Lower lobe of right lung (tissue), 2 donors: ENCODE data around the gene EVI5L. TPM values are rescaled to one million over a fixed set of nuclear protein-coding genes. Genes with fewer than 3 reads are reported as not detected.
"Not testable (repeated sequence)": the region's sequence is repeated elsewhere in the genome, so short reads cannot be mapped to it uniquely, and the experiment has no call there.

Experiments
- ATAC-seq, 2 donors: fragments of 200-7000 bp; cut with Tn5 transposase; one replicate each; pipeline ENCODE4 v1.9.1; 2020 to 2022; ENCODE audit warnings: mild to moderate bottlenecking in 2 of 2, moderate library complexity in 2 of 2
- DNase-seq: peaks from one replicate; pipeline ENCODE4 v3.0.0-alpha.2; 2020
- H3K27ac ChIP-seq: fragments of 200-600 bp; one replicate; pipeline ENCODE4 v1.8.0; 2022
- H3K27me3 ChIP-seq: fragments of 200-600 bp; one replicate; pipeline ENCODE4 v1.8.0; 2022; ENCODE audit warnings: low read depth
- H3K36me3 ChIP-seq: fragments of 200-600 bp; one replicate; pipeline ENCODE4 v1.8.0; 2022; ENCODE audit warnings: mild to moderate bottlenecking
- H3K4me1 ChIP-seq: fragments of 200-600 bp; one replicate; pipeline ENCODE4 v1.8.0; 2022
- H3K4me3 ChIP-seq: fragments of 200-600 bp; one replicate; pipeline ENCODE4 v1.8.0; 2022; ENCODE audit warnings: mild to moderate bottlenecking
- H3K9me3 ChIP-seq: fragments of 200-600 bp; one replicate; pipeline ENCODE4 v1.8.0; 2022
- CTCF ChIP-seq: fragments of 200-600 bp; IDR thresholded peaks from one replicate; pipeline ENCODE4 v1.8.0; 2022; ENCODE audit warnings: antibody characterized with exemption, mild to moderate bottlenecking
- intact Hi-C: fragments of 100-400 bp; cut with DNase I; formaldehyde crosslinking; loops from one replicate; pipeline ENCODE4 v1.11.0; 2022
- total RNA-seq: library from RNA; stranded (reverse); fragmentation: NEBNext Ultra II Directional; extraction: Animal tissue kit (Norgen Biotek cat#: 25700); gene quantifications from one replicate; pipeline ENCODE4 v1.2.1, GENCODE V29; 2021
- donor health status: DM: no; HTN: yes; CAD: no; lungs with severe emphysema.

EVI5L gene
- total RNA-seq, 1 donor from 2014 or later: 11.7 TPM

GRCh38 chr19:7857727-7858108, 27.7 kb downstream of the EVI5L start:
- Histone ChIP-seq H3K36me3 (no peaks in the 10 kb centered on the region), H3K27me3 (peaks cover 13% of the 10 kb centered on the region), H3K4me1 (peaks cover 18% of the 10 kb centered on the region), H3K4me3 (no peak overlapping the region), H3K27ac (no peak overlapping the region), H3K9me3 (no peaks in the 10 kb centered on the region)
- DNase-seq: no peak
- ATAC-seq: no peak
- intact Hi-C loops: no loop called here
- no peak for TF ChIP-seq CTCF

- no peaks in the 10 kb centered on the region for H3K9me3 ChIP-seq
- peaks cover 13% of the 10 kb centered on the region for H3K27me3 ChIP-seq
- H3K27ac ChIP-seq: no peak overlapping the region
- ATAC-seq: no peak
- no peak overlapping the region for H3K4me3 ChIP-seq
- no peak for TF ChIP-seq CTCF
- DNase-seq: no peak
- peaks cover 15% of the 10 kb centered on the region for H3K4me1 ChIP-seq
- intact Hi-C loops: no loop called here
- H3K36me3 ChIP-seq: no peaks in the 10 kb centered on the region
Observed at GRCh38 chr19:7858109-7858770, 28.2 kb downstream of the EVI5L start.

DNA sequence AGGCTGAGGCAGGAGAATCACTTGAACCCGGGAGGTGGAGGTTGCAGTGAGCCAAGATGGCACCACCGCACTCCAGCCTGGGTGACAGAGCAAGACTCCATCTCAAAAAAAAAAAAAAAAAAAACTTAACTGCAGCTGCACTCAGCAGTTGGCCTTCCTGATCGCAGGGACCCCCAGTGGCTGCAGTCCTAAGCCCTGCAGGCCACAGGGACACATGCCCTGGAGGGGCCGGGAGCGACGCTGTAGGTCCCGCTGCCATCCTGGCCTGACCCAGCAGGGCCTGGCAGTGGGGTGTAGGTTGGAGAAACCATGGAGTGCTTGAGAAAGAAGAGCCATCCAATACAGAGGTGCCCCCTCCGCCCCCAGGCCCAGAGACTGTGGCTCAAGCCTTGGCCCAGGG, 29.1 kb downstream of the EVI5L start:
- Histone ChIP-seq H3K27me3 (peaks cover 20% of the 10 kb centered on the region), H3K4me1 (peaks cover 11% of the 10 kb centered on the region)
- ATAC-seq, DNase-seq, H3K36me3 ChIP-seq, H3K27ac ChIP-seq, H3K9me3 ChIP-seq, intact Hi-C loops, H3K4me3 ChIP-seq: not testable (repeated sequence)

- H3K27ac ChIP-seq: no peak overlapping the region
- DNase-seq (no peak), ATAC-seq (no peak)
- peaks cover 20% of the 10 kb centered on the region for H3K27me3 ChIP-seq
- TF ChIP-seq CTCF: no peak
- H3K4me3 ChIP-seq: no peak overlapping the region
- no peaks in the 10 kb centered on the region for H3K36me3 ChIP-seq
- intact Hi-C loops: no loop called here
- H3K9me3 ChIP-seq: no peaks in the 10 kb centered on the region
- H3K4me1 ChIP-seq: peaks cover 11% of the 10 kb centered on the region
Observed at GRCh38 chr19:7859831-7860713, 30.1 kb downstream of the EVI5L start.

- intact Hi-C loops: no loop called here
- no peak for ATAC-seq
- DNase-seq: no peak
- H3K36me3 ChIP-seq: no peaks in the 10 kb centered on the region
- peaks cover 11% of the 10 kb centered on the region for H3K4me1 ChIP-seq
- no peak overlapping the region for H3K4me3 ChIP-seq
- H3K27ac ChIP-seq: no peak overlapping the region
- H3K27me3 ChIP-seq: peaks cover 20% of the 10 kb centered on the region
- no peaks in the 10 kb centered on the region for H3K9me3 ChIP-seq
- TF ChIP-seq CTCF: no peak
Observed at GRCh38 chr19:7860714-7861618, 30.9 kb downstream of the EVI5L start.
